Astrocyte (in vitro differentiated cells and primary cell): ENCODE results near the gene CYP2A6. TPM values are rescaled to one million over a fixed set of nuclear protein-coding genes. Genes with fewer than 3 reads are reported as not detected.
A peak's percentile ranks its signal among the peaks of the same experiment; 100 is the strongest.
"Not testable (repeated sequence)": the region's sequence is repeated elsewhere in the genome, so short reads cannot be mapped to it uniquely, and the experiment has no call there.

Experiments used
- DNase-seq: peaks from one replicate; pipeline ENCODE4 v3.0.0-alpha.2; 2010; ENCODE audit warnings: low read depth
- FAIRE-seq: peaks from 2 replicates; lab custom pipeline; 2011; peaks lifted over from hg19 to GRCh38; lab: Jason Lieb, UNC
- H2AFZ ChIP-seq: 2 replicates; pipeline ENCODE4 v1.6.0; 2012; ENCODE audit warnings: low read depth, low read length, inconsistent platforms
- H3K27ac ChIP-seq: 2 replicates; pipeline ENCODE4 v1.5.1; 2011; ENCODE audit warnings: low read depth, low read length, inconsistent platforms
- H3K27me3 ChIP-seq: 2 replicates; pipeline ENCODE4 v1.6.0; 2011; ENCODE audit warnings: low read length, inconsistent platforms; ENCODE audit not compliant: insufficient read depth
- H3K36me3 ChIP-seq: 2 replicates; pipeline ENCODE4 v1.5.1; 2011; ENCODE audit warnings: low read length, inconsistent platforms; ENCODE audit not compliant: insufficient read depth
- H3K4me1 ChIP-seq: 2 replicates; pipeline ENCODE4 v1.5.1; 2011; ENCODE audit warnings: low read length, inconsistent platforms; ENCODE audit not compliant: insufficient read depth
- H3K4me2 ChIP-seq: 2 replicates; pipeline ENCODE4 v1.6.0; 2012; ENCODE audit warnings: low read length, inconsistent platforms
- H3K4me3 ChIP-seq: 2 replicates; pipeline ENCODE4 v1.5.1; 2011; ENCODE audit warnings: low read depth, mild to moderate bottlenecking, low read length, inconsistent platforms; ENCODE audit not compliant: insufficient read depth
- H3K79me2 ChIP-seq: 2 replicates; pipeline ENCODE4 v1.6.0; 2012; ENCODE audit warnings: mild to moderate bottlenecking, low read length, inconsistent platforms; ENCODE audit not compliant: insufficient read depth
- H3K9ac ChIP-seq: 2 replicates; pipeline ENCODE4 v1.6.0; 2012; ENCODE audit warnings: mild to moderate bottlenecking, low read length, inconsistent platforms
- H3K9me3 ChIP-seq: 2 replicates; pipeline ENCODE4 v1.5.1; 2012; ENCODE audit warnings: low read depth, mild to moderate bottlenecking, low read length, inconsistent platforms; ENCODE audit not compliant: insufficient read depth
- H4K20me1 ChIP-seq: 2 replicates; pipeline ENCODE4 v1.6.0; 2012; ENCODE audit warnings: low read length, inconsistent platforms; ENCODE audit not compliant: insufficient read depth
- H3K27ac Mint-ChIP-seq: one replicate; pipeline ENCODE4 v1.8.0; 2021; ENCODE audit warnings: mild to moderate bottlenecking, mixed read lengths; ENCODE audit not compliant: unreplicated experiment
- H3K27me3 Mint-ChIP-seq: one replicate; pipeline ENCODE4 v1.8.0; 2021; ENCODE audit warnings: low read depth, mixed read lengths; ENCODE audit not compliant: unreplicated experiment
- H3K36me3 Mint-ChIP-seq: one replicate; pipeline ENCODE4 v1.8.0; 2021; ENCODE audit warnings: low read depth, mixed read lengths; ENCODE audit not compliant: unreplicated experiment
- H3K4me1 Mint-ChIP-seq: one replicate; pipeline ENCODE4 v1.8.0; 2021; ENCODE audit warnings: low read depth, mixed read lengths; ENCODE audit not compliant: unreplicated experiment
- H3K4me3 Mint-ChIP-seq: one replicate; pipeline ENCODE4 v1.8.0; 2021; ENCODE audit warnings: mild to moderate bottlenecking, moderate library complexity, mixed read lengths; ENCODE audit not compliant: unreplicated experiment
- H3K9me3 Mint-ChIP-seq: one replicate; pipeline ENCODE4 v1.8.0; 2021; ENCODE audit warnings: mild to moderate bottlenecking, mixed read lengths; ENCODE audit not compliant: unreplicated experiment
- CTCF ChIP-seq: IDR thresholded peaks from 2 replicates; pipeline ENCODE4 v1.5.1; 2011; ENCODE audit warnings: low read depth, mild to moderate bottlenecking, inconsistent platforms, low read length, moderate library complexity; ENCODE audit not compliant: insufficient read depth
- EZH2 ChIP-seq: IDR thresholded peaks from 2 replicates; pipeline ENCODE4 v1.6.1; 2012; ENCODE audit warnings: mild to moderate bottlenecking, low read length, inconsistent platforms; ENCODE audit not compliant: insufficient read depth
- total RNA-seq: library from RNA; stranded (reverse); gene quantifications from 2 replicates; pipeline ENCODE4 v1.2.1, GENCODE V29; 2021

CYP2A6 gene
- total RNA-seq, 1 donor from 2014 or later: not detected

GRCh38 chr19:40825460-40826095 lies 24.7 kb downstream of the CYP2A6 start:
- not testable (repeated sequence) for H3K9me3 ChIP-seq, H3K79me2 ChIP-seq, H3K27me3 Mint-ChIP-seq, FAIRE-seq, H3K4me3 ChIP-seq, H3K9me3 Mint-ChIP-seq, H3K27ac Mint-ChIP-seq, H3K27me3 ChIP-seq, H4K20me1 ChIP-seq, H3K4me1 ChIP-seq, DNase-seq, H3K4me3 Mint-ChIP-seq, H3K9ac ChIP-seq, H2AFZ ChIP-seq, H3K36me3 ChIP-seq, H3K27ac ChIP-seq, H3K4me2 ChIP-seq
- peaks cover 18% of the 10 kb centered on the region for H3K36me3 Mint-ChIP-seq
- peaks cover 18% of the 10 kb centered on the region for H3K4me1 Mint-ChIP-seq

- not testable (repeated sequence) for H3K9me3 Mint-ChIP-seq, H3K4me1 ChIP-seq, H2AFZ ChIP-seq, H3K36me3 ChIP-seq, H4K20me1 ChIP-seq, DNase-seq, H3K27ac Mint-ChIP-seq, FAIRE-seq, H3K9me3 ChIP-seq, H3K4me3 Mint-ChIP-seq, H3K27ac ChIP-seq, H3K9ac ChIP-seq, H3K27me3 Mint-ChIP-seq, H3K4me2 ChIP-seq, H3K27me3 ChIP-seq, H3K4me3 ChIP-seq, H3K79me2 ChIP-seq
- Mint-ChIP-seq H3K4me1 (peaks cover 18% of the 10 kb centered on the region), H3K36me3 (peaks cover 18% of the 10 kb centered on the region)
These were observed 25.3 kb downstream of the CYP2A6 start for GRCh38 chr19:40824916-40825315.

GRCh38 chr19:40822704-40823553 lies 27.3 kb downstream of the CYP2A6 start:
- not testable (repeated sequence) for H2AFZ ChIP-seq, H4K20me1 ChIP-seq, H3K36me3 ChIP-seq, H3K9ac ChIP-seq, H3K4me1 ChIP-seq, H3K4me2 ChIP-seq, H3K79me2 ChIP-seq, H3K9me3 Mint-ChIP-seq, H3K27ac ChIP-seq, FAIRE-seq, H3K9me3 ChIP-seq, H3K27me3 Mint-ChIP-seq, H3K4me3 ChIP-seq, H3K27me3 ChIP-seq
- H3K4me1 Mint-ChIP-seq: peaks cover 19% of the 10 kb centered on the region
- peak overlapping the region; percentile 34 for H3K4me3 Mint-ChIP-seq
- peak; percentile 63 for DNase-seq
- H3K36me3 Mint-ChIP-seq: peaks cover 13% of the 10 kb centered on the region
- H3K27ac Mint-ChIP-seq: peak overlapping the region; percentile 72

GRCh38 chr19:40822161-40822560 lies 28.1 kb downstream of the CYP2A6 start:
- Mint-ChIP-seq H3K4me3 (peak overlapping the region; percentile 34), H3K27me3 (peaks cover 3% of the 10 kb centered on the region), H3K9me3 (peaks cover 7% of the 10 kb centered on the region), H3K36me3 (peaks cover 11% of the 10 kb centered on the region), H3K27ac (no peak overlapping the region), H3K4me1 (peaks cover 19% of the 10 kb centered on the region)
- H3K4me1 ChIP-seq: peaks cover 2% of the 10 kb centered on the region
- H3K27ac ChIP-seq: no peak overlapping the region
- H2AFZ ChIP-seq: no peak overlapping the region
- no peak for FAIRE-seq
- no peaks in the 10 kb centered on the region for H3K36me3 ChIP-seq
- DNase-seq: no peak
- H3K9me3 ChIP-seq: no peaks in the 10 kb centered on the region
- H3K79me2 ChIP-seq: no peaks in the 10 kb centered on the region
- H3K27me3 ChIP-seq: no peaks in the 10 kb centered on the region
- no peak overlapping the region for H3K4me2 ChIP-seq
- H3K9ac ChIP-seq: no peak overlapping the region
- TF ChIP-seq CTCF (no peak), EZH2 (no peak)
- H4K20me1 ChIP-seq: no peaks in the 10 kb centered on the region
- H3K4me3 ChIP-seq: no peak overlapping the region
